ENCODE measurements around the gene SMPD1.

GRCh38 chr11:6415797-6416196 is 25.5 kb downstream of the SMPD1 start:
- TF ChIP-seq CTCF (IDR thresholded peaks at IDR 0.05) = no peak
- no peak for TF ChIP-seq EZH2 (IDR thresholded peaks at IDR 0.05; ENCODE audit: borderline replicate concordance, insufficient read depth, low read depth, low read length, poor library complexity, severe bottlenecking)

Data from B cell (primary cell).